GM19238 (cell line): Measurements from ENCODE around the gene NFXL1.

ENCODE experiments used
- DNase-seq: peaks from one replicate; pipeline ENCODE4 v3.0.0; 2011; ENCODE audit warnings: low spot score; ENCODE audit not compliant: insufficient read length

NFXL1 gene

DNA sequence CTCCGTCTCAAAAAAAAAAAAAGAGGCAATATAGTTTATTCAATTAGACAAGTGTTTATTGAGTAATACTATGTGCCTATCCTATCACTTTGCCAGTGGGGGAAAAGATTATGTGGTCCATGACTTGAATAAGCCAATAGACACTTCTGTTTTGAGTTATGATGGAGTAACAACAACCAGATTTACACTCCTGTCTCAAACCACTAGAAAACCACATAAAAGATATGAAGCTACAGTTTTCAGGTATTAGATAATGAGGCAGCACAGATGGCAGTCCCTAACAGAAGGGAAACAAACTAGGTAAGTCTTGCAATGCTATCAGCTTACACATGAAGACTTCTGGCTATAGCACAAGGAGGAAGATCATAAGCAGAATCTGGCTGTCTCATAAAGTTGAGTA, 22.5 kb downstream of the NFXL1 start:
- DNase-seq: no peak

DNA sequence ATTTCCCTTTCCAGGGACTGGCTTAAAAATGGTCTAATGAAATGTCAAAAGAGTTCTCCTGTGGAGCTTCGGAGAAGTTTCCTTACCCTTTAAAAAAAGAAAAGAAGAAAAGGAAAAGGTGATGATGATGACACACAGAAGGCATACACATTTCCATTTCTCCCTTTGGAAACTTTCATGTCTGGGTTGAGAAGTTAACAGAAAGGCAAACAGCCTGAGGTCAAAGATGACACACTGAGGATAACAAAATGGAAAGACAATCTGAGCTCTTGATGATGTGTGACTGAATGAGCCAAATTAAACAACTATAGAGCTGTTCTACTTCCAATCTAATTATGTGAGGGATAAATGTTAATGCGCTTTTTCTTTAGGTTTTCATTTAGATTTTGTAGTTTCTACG, 32.2 kb downstream of the NFXL1 start:
- DNase-seq: no peak

DNA sequence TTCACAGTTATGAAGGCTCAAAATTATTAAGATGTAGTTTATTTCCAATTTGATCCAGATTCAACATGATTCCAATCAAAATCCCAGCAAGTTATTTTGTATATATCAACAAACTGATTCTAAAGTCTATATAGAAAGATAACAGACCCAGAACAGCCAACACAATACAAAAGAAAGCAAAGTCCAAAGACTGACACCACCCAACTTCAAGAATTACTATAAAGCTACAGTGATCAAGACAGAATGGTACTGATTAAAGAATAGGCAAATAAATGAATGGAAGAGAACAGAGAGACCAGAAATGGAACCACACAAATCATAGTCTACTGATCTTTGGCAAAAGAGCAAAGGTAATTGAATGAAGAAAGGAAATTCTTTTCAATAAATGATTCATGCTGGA, 34.9 kb downstream of the NFXL1 start:
- no peak for DNase-seq

DNA sequence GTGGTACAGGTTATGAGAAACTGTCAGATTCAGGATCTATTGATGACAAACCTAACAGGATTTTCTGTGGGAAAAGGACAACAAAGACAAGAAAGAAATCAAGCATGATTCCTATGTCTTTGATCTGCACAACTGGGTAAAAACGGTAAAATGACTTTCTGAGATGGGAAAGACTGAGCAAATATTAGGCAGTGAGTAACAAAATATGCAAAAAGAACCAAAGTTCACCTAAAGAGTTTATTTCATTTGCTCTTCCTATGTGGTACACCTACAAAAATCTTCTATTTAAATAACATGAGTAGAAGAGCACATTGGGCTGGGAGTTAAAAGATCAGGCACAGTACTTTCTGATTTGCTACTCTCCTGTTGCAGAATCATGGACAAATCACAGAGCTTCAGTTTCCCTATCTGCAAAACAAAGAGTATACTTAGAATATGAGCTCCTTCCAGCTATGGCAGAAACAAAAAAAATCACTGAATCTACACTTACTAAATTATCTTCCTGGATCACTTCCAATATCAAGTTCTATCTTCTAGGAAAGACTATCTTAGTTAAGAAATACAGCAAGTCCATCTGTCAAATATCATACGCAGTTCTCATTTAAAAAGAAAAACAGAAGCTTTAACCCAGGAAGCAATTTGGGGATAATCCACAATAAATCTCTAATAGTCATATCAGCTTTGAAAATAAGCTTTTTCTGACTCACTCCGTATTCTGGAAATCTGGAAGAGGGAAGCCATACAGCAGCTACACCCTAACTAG, 37.4 kb downstream of the NFXL1 start:
- DNase-seq: no peak

DNA sequence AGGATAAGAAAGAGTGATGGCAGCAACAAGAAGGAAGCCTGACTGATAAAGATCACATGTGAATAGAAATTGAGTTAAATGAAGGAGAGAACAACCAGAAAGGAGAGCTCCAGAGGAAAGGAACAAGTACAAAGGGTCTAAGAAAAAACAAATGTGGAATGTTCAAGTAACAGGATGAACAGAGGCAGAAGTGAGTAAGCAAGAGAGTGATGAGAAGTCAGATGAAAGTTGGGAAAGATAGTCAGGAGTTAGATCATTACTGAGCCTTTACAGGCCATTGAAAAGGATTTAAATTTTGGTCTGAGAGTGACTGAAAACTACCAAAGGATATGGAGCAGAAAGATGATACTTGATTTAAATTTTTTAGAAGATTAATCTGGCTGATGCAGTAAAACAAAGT, 38.1 kb downstream of the NFXL1 start:
- no peak for DNase-seq

DNA sequence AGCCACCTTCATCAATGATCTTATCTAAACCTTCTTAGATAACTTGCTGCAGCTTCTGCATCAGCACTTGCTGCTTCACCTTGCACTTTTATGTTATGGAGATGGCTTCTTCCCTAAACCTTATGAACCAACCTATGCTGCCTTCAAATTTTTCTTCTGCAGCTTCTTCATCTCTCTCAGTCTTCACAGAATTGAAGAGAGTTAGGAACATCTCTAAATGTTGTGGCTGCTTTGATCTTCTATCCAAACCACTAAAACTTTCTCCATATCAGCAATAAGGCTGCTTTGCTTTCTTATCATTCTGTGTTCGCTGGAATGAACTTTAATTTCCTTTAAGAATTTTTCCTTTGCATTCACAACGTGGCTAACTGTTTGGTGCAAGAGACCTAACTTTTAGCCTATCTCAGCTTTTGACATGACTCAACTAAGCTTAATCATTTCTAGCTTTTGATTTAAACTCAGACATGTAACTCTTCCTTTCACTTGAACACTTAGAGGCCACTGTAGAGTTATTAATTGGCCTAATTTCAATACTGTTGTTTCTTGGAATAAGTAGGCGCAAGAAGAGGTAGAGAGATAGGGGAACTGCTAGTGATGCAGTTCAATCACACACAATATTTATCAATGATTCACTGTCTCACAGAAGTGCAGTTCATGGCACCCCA, 40.4 kb downstream of the NFXL1 start:
- no peak for DNase-seq

DNA sequence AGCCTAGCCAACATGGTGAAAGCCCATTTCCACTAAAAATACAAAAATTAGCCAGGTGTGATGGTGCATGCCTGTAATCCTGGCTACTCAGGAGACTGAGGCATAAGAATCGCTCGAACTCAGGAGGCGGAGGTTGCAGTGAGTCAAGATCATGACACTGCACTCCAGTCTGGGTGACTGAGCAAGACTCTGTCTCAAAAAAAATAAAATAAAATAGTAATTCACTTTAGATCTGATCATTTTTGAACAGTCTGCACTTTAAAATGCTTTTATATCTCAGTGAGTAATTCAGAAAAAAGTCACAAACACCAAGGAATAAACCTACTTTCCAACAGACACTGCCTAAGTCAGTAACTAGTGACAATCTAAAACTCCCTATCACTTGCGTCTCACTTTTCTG, 50.9 kb downstream of the NFXL1 start:
- no peak for DNase-seq

DNA sequence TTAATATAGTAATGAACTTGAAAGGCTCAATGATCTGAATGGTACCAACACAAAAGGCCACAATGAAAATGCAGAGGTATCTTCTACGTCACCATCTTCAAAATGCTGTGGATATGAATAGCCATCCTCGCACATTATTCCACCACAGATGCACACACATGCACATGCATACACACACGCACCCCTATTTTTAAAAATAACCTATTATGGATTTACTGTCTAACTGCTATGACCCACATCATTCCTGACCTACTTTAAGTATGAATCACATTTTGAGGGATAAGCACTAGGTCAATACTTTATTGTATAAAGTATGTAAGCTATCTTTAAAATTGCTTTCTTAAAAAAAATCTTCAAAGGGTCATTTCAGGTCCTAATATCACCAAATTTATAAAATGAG, 52.1 kb downstream of the NFXL1 start:
- no peak for DNase-seq

DNA sequence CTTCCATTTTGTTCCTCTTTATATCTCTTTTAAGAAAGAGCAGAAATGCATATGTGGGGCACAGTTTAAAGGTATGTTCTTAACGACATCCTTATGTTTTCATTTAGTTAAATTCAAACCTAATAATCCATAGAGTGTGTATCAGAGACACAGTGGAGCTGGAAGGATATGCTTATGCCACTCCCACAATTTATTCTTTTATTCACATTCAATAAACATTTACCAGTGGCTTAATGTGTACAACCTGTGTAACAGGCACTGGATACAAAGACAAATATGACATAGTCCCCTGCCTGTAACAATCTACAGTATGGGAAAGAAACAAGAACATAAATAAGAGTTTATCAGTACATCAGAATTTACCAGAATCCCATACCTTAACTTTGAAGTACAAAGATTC, 54.1 kb downstream of the NFXL1 start:
- no peak for DNase-seq

DNA sequence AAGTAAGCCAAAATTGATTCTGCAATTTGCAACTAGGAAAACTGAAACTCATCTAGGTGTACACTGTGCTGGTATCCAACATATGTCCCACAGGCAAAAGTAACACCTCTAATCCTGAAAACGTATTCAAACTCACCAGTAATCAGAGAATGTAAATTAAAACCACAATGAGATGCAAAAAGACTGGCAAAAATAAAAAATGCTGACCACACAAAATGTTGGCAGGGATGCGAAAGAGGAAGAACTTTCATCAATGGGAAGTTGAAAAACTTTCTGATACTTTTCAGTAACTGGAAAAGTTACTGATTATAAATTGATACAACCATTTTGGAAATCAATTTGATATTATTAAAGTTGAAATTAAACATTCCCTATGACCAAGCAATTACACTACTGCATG, 56.4 kb downstream of the NFXL1 start:
- DNase-seq: no peak

DNA sequence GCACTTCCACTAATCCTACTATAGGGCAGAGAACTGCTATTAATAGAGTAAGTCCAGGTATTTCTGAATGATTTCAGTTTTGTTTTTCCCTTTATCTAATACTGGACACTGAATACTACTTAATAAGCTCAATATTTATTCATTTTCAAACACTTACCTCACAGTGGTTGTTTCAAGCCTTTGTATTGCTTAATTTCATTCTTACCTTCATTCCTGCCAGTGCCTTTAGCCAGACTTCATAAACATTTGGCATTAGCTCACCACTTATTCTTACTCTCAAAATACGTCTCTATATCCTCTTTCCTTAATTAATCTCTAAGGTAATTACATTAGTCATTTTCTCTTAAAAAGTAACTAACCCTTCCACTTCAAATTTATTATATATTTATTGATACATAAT, 57.7 kb downstream of the NFXL1 start:
- no peak for DNase-seq

DNA sequence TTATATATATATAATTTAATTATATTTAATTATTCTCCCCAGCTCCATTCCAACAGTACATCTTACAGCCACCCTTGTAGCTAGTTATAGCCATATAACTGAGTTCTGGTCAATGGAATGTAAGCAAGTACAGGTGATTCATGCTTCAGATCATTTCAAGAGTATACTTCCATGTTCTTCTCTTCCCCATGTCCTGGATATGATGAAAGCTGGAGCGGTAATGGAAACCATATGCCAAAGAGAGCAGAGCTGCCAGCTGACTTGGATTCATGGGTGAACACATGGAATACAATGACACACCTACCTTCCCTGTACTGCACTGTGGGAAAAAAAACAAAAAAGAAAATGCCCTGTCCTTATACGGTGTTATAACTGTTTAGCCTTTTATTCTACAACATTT, 59.0 kb downstream of the NFXL1 start:
- no peak for DNase-seq

DNA sequence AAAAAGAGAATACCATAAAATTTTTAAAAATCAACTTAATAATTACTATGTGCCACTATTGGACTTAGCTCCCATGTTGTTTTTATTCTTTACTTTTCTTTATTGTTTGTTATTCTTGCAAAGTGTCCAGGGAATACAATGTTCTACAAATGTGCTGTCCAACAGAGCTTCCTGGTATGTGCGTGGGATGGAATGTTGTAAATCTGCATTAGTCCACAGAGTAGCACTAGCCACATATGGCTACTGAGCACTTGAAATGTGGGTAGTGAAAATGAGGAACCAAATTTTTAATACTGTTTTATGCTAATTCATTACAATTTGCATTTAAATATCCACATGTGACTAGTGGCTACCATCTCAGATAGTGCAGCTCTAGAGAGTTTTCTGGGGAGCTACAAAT, 62.2 kb downstream of the NFXL1 start:
- no peak for DNase-seq

DNA sequence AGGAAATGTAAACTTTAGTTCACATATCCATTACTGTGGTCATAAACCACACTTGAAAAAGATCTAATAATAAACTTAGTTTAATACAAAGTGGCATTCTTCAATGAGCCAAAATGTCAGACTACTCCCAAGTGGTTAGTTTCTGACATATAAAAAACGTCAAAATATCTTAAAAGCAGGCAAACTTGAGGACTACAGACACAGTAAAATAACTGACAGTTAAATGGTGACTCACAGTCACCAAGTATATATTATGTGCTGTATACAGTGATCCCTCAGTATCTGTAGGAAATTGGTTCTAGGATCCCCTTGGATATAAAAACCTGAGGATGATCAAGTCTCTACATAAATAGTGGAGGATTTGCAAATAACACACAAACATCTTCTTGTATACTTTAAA, 64.9 kb downstream of the NFXL1 start:
- no peak for DNase-seq

DNA sequence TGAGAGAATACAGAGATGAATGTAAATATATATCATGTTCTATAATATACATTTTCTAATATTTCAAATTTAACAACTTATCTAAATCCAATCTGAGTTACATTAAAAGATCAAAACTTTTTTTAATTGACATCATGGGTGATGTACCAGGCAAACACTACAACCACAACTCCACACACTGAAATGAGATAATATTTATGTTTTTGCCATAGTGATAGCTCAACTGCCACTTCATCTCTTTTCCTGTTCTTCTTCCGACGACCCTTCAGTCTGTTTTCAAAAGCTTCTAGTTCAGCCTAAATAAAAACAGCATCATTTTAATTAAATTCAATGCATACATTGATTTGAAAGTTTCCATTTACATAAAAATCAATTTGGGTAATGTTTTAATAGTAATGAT, 66.3 kb downstream of the NFXL1 start:
- no peak for DNase-seq

DNA sequence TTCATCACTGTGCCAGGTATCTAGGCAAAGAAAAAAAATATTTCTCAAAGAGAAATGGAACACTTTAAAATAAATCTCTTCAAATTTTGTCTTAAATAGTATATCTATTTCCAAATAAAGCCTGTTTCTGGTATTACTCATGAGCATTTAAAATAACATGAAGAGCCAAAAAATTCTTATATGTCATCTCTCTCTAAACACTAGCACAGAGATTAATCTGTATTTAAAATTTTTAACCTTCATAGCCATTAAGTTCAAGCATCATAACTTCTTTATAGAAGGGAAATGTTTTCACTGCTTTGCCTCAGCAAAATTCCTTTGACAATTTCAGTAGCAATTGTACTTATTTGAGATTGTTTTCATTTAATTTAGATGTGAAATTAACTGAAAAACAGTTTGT, 71.4 kb downstream of the NFXL1 start:
- DNase-seq: no peak

DNA sequence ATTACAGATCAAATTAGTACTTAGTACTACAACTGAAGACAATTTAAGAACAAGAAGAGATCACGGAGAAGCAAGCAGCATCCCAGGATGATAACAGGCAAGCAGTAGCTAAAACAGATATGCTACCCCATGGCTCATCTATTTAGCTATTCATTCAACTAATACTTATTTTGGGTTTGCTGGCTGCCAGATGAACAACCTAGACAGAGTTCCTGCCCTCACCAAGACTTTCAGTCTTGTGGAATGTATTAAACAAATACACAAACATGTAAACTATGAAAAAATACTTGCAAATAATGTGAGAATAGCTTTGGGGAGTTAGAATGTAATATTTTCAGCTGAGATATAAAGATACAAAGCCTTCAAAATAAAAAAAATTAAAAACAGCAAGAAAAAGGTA, 74.1 kb downstream of the NFXL1 start:
- DNase-seq: no peak

DNA sequence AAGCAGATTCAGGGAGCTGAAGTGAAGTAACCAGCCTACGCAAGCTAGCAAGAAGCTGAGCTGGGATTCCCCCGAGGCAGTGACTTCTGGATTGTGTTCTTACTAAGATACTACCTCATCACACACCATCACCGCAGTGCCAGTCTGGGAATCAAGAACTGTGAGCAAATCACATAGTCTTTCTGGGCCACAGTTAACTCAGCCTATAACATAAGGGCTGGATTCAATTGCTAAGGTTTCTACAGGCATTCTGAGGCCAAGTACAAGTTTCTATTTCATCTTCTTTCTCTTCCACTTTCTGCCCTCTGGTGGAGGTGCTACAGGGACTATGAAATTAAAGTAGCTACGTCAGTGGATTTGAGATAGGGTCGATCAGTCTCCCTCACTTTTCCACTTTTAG, 75.1 kb downstream of the NFXL1 start:
- DNase-seq: peak; percentile 23

DNA sequence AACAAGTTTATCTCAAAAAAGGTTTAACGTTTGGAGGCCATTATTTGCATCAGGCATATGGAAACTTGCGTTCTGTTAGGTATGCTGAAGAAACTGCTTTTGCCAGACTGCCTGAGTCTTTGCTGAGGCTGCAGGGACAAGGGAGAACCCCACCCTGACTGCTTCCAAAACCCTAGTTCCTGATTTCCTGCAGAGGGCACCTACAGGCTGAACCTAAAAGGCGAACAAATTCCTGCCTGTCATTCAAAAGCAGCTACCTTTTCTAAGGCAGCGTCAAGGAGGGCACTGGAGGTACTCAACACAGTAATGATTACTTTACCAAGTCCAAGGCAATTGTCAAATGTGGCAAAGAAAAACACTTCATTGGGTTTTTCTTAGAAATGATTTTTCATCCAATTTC, 75.9 kb downstream of the NFXL1 start:
- DNase-seq: no peak

DNA sequence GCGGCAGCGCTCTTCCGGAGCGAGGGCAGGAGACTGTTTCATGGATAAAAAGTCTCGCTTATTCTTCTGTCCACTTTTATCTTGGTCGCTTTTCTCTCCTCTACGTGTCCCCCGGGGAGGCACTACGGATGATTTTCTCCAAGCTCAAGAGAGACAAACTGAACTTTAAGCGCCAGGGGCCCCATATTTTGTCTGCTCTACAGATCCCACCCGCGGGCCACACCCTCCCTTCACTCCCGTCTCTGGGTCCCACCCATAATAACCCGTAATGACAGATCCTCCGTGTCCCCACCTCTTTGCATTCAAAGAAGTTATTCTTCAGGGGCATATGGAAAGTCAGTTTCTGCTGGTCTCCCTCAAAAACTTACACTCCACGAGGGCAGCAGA, 76.5 kb downstream of the NFXL1 start, which contains the start of gene CORIN:
CORIN (minus strand) TSS at position 160 of the 387 bp plus-strand sequence; CDS start at position 42, 118 bp downstream.
- DNase-seq: no peak

DNA sequence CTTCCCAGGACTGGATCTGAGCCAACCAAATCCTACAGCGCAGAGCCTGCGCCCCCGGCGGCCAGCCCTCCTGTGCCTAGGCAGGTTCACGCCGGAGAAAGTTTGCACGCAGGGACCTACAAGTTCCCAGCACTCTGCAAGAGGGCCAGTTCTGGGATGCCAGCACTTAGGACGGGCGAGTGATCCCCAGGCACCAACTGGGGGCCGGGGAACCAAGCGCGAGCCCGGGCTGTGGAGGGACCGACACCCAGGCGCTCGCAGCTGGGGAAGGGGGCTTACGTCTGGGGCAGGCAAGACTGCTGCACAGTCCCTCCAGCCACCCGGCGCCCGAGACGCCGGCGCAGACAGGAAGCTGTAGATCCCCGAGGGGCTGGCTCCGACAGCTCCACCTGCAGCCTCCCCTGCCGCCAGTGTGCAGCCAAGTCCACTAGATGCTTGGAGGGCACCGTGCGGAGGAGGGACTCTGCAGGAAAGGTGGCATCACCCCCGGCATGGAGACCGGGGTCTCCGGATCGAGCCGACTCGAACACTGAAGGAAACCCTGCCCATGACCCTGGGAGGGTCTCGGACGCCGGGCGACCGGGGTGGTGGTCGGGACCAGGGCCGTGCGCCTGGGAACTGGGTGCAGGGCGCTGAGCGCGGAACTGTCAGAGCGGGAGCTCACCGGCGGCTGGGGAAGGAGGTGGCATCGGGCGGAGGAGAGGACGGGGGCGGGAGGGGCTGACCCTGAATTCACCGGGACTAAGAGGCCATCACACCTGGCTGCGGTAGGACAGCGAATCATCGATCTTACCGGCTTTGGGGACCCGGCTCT, 77.1 kb downstream of the NFXL1 start:
- peak; percentile 46 for DNase-seq

DNA sequence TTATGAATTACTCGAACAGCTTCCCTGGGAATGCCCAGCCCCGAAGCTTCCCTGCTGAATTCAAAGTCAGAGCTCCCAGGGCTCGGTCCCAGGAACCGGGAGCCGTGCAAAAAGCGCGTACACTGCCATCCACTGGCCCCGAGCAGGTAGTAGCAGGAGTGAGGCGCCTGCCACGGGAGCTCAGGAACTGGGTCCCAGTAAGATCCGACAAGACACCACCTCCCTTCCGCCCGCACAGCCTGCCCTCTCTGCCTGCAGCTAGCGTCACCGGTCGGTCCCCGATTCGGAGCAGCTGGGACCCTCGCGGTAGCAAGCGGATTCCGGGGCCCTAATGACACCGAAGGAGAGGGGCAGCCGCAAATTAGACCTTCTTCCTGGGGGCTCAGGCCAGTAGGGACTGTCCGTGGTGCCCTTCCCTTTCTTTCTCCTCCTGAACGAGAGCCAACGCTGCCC, 77.7 kb downstream of the NFXL1 start:
- DNase-seq: peak; percentile 45
